Inflammatory macrophage treated with lipopolysaccharide for 1 hour (primary cell): ENCODE measurements around the gene KRT25.

Source experiments
- DNase-seq, 2 donors: peaks; one replicate each; pipeline ENCODE4 v3.0.0-alpha.2; 2020 to 2022

KRT25 gene

GRCh38 chr17:40755231-40755630 lies at the start of gene KRT25:
TSS of gene KRT25 (minus strand) at chr17:40755331. CDS start at chr17:40755271, 60 bp downstream.
- no peak for DNase-seq

- peak; percentile 31 to 83 for DNase-seq
These were observed 48.5 kb upstream of the KRT25 start for GRCh38 chr17:40803617-40804082.

- DNase-seq = no peak
These were observed 46.0 kb upstream of the KRT25 start for GRCh38 chr17:40801157-40801556.

- no peak for DNase-seq
These were observed 45.2 kb upstream of the KRT25 start for GRCh38 chr17:40800381-40800780.

GRCh38 chr17:40799859-40800258 lies 44.7 kb upstream of the KRT25 start, which contains the start of gene KRT28:
TSS of gene KRT28 (minus strand) at chr17:40799959. CDS start at chr17:40799893, 66 bp downstream.
- no peak for DNase-seq

- DNase-seq = no peak
These were observed 41.7 kb upstream of the KRT25 start for GRCh38 chr17:40796846-40797245.

GRCh38 chr17:40795019-40795667 lies 40.0 kb upstream of the KRT25 start:
- DNase-seq = no peak

- DNase-seq = peak in 1 of 2 donors; percentile 4
These were observed 39.3 kb upstream of the KRT25 start for GRCh38 chr17:40794466-40794865.

GRCh38 chr17:40793832-40794231 lies 38.7 kb upstream of the KRT25 start:
- no peak for DNase-seq

GRCh38 chr17:40791787-40792436 lies 36.8 kb upstream of the KRT25 start:
- no peak for DNase-seq

- DNase-seq = no peak
These were observed 36.0 kb upstream of the KRT25 start for GRCh38 chr17:40791111-40791510.

GRCh38 chr17:40782450-40782849 lies 27.3 kb upstream of the KRT25 start, which contains the start of gene KRT27:
TSS of gene KRT27 (minus strand) at chr17:40782550. CDS start at chr17:40782493, 57 bp downstream.
- DNase-seq = no peak

GRCh38 chr17:40779181-40779909 lies 24.2 kb upstream of the KRT25 start:
- DNase-seq = no peak

- no peak for DNase-seq
These were observed 23.3 kb upstream of the KRT25 start for GRCh38 chr17:40778461-40778860.

GRCh38 chr17:40777971-40778370 lies 22.8 kb upstream of the KRT25 start:
- no peak for DNase-seq

GRCh38 chr17:40777459-40777858 lies 22.3 kb upstream of the KRT25 start:
- DNase-seq = no peak

- DNase-seq = no peak
These were observed 20.8 kb upstream of the KRT25 start for GRCh38 chr17:40775945-40776344.

GRCh38 chr17:40772101-40772500 lies 17.0 kb upstream of the KRT25 start, which contains the start of gene KRT26:
TSS of gene KRT26 (minus strand) at chr17:40772201. CDS start at chr17:40772113, 88 bp downstream.
- no peak for DNase-seq

- no peak for DNase-seq
These were observed 10.5 kb upstream of the KRT25 start for GRCh38 chr17:40765657-40766056.

GRCh38 chr17:40763752-40764151 lies 8.6 kb upstream of the KRT25 start:
- DNase-seq = no peak

- no peak for DNase-seq
These were observed 5.2 kb upstream of the KRT25 start for GRCh38 chr17:40760105-40761016.

- no peak for DNase-seq
These were observed 1.3 kb downstream of the KRT25 start for GRCh38 chr17:40753804-40754203.
